CD4-positive, CD25-positive, alpha-beta regulatory T cell (primary cell): ENCODE results near the gene SAMHD1. TPM values are rescaled to one million over a fixed set of nuclear protein-coding genes. Genes with fewer than 3 reads are reported as not detected.
A peak's percentile ranks its signal among the peaks of the same experiment; 100 is the strongest.
"Not testable (repeated sequence)": the region's sequence is repeated elsewhere in the genome, so short reads cannot be mapped to it uniquely, and the experiment has no call there.

Experiments used
- ATAC-seq, 2 donors: fragments of 150-1000 bp; cut with Tn5 transposase; one replicate each; pipeline ENCODE4 v1.10.0; 2021; ENCODE audit warnings: low read depth in 2 of 2, moderate number of reproducible peaks in 2 of 2, moderate library complexity in 1 of 2
- DNase-seq, 3 donors: peaks; one replicate each; pipeline versions ENCODE4 v3.0.0 to v3.0.0-alpha.2; 2012 to 2022; ENCODE audit warnings: mixed read lengths in 1 of 3
- H3K27ac ChIP-seq: one replicate; pipeline ENCODE4 v1.7.0; 2013; ENCODE audit warnings: mild to moderate bottlenecking, low read length; ENCODE audit not compliant: insufficient read depth, poor library complexity, severe bottlenecking
- H3K27me3 ChIP-seq: one replicate; pipeline ENCODE4 v1.7.0; 2013; ENCODE audit warnings: low read length; ENCODE audit not compliant: control insufficient read depth, insufficient read depth
- H3K36me3 ChIP-seq: one replicate; pipeline ENCODE4 v1.7.0; 2013; ENCODE audit warnings: mild to moderate bottlenecking, low read length, moderate library complexity; ENCODE audit not compliant: control insufficient read depth, insufficient read depth
- H3K4me1 ChIP-seq: 2 replicates; pipeline ENCODE4 v1.7.0; 2013; ENCODE audit warnings: mild to moderate bottlenecking, low read length; ENCODE audit not compliant: insufficient read depth, control insufficient read depth, poor library complexity, severe bottlenecking
- H3K4me3 ChIP-seq: one replicate; pipeline ENCODE4 v1.7.0; 2013; ENCODE audit warnings: low read depth, mild to moderate bottlenecking, low read length, moderate library complexity
- H3K9me3 ChIP-seq, 2 experiments: 1 replicate in 1 of 2; 2 replicates in 1 of 2; pipeline ENCODE4 v1.7.0; 2013; ENCODE audit warnings: low read length in 2 of 2, mild to moderate bottlenecking in 1 of 2, moderate library complexity in 1 of 2; ENCODE audit not compliant: control insufficient read depth in 2 of 2
- H3K27ac Mint-ChIP-seq, 3 donors: one replicate each; pipeline ENCODE4 v1.8.0; 2020 to 2022; ENCODE audit warnings: mild to moderate bottlenecking in 3 of 3, mixed read lengths in 3 of 3, moderate library complexity in 2 of 3
- H3K27me3 Mint-ChIP-seq: one replicate; pipeline ENCODE4 v1.8.0; 2022; ENCODE audit warnings: mild to moderate bottlenecking, mixed read lengths
- H3K36me3 Mint-ChIP-seq: one replicate; pipeline ENCODE4 v1.8.0; 2020; ENCODE audit warnings: mixed read lengths
- H3K4me1 Mint-ChIP-seq, 4 donors: one replicate each; pipeline ENCODE4 v1.8.0; 2020 to 2022; ENCODE audit warnings: mixed read lengths in 4 of 4, mild to moderate bottlenecking in 1 of 4
- H3K4me3 Mint-ChIP-seq, 4 donors: one replicate each; pipeline ENCODE4 v1.8.0; 2020 to 2022; ENCODE audit warnings: mild to moderate bottlenecking in 4 of 4, mixed read lengths in 4 of 4, moderate library complexity in 3 of 4
- H3K9me3 Mint-ChIP-seq, 7 donors: one replicate each; pipeline ENCODE4 v1.8.0; 2020 to 2022; ENCODE audit warnings: mixed read lengths in 7 of 7, mild to moderate bottlenecking in 3 of 7, moderate library complexity in 2 of 7
- polyA plus RNA-seq, 4 donors: library from polyadenylated mRNA; unstranded; fragments of 300-500 nt; fragmentation: Illumina TruSeq; gene quantifications; one replicate each; pipeline ENCODE4 v1.2.3, GENCODE V29; 2021
- total RNA-seq: library from RNA; stranded (reverse); gene quantifications from one replicate; pipeline ENCODE4 v1.2.3, GENCODE V29; 2022

The SAMHD1 gene
- total and polyA plus RNA-seq, 5 donors from 2014 or later, result 327 to 723 (median 416) TPM

DNA sequence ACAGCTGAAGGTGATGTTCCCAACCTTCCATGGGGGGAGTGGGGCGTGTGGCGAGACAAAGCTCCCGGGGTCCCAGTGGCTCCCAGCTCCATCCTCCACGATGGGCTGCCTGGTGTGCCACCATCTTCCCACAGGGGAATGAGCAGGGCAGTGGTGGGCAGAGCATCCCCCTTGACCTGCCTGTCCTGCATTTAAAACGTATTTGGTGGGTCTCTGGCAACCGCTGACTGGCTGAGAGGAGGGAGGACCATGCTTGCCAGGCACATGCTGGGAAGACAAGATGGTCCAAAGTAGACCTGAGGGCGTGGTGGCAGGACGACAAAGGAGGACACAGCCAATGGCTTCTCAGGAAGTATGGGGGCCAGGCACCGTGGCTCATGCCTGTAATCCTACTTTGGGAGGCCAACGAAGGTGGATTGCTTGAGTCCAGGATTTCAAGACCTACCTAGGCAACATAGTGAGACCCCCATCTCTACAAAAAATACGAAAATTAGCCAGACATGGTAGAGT, 70.7 kb downstream of the SAMHD1 start:
- no peak overlapping the region for H3K27ac ChIP-seq
- ATAC-seq (no peak), DNase-seq (no peak)
- H3K36me3 Mint-ChIP-seq, result no peaks in the 10 kb centered on the region
- H3K4me1 Mint-ChIP-seq, result peaks cover 0 to 10% (median 5%) of the 10 kb centered on the region in 4 donors
- no peaks in the 10 kb centered on the region for H3K27me3 Mint-ChIP-seq
- H3K4me3 Mint-ChIP-seq, result no peak overlapping the region
- no peak overlapping the region for H3K4me3 ChIP-seq
- no peaks in the 10 kb centered on the region for H3K27me3 ChIP-seq
- H3K36me3 ChIP-seq, result no peaks in the 10 kb centered on the region
- H3K9me3 ChIP-seq, result no peaks in the 10 kb centered on the region
- no peak overlapping the region for H3K27ac Mint-ChIP-seq
- no peaks in the 10 kb centered on the region for H3K9me3 Mint-ChIP-seq
- H3K4me1 ChIP-seq, result no peaks in the 10 kb centered on the region

DNA sequence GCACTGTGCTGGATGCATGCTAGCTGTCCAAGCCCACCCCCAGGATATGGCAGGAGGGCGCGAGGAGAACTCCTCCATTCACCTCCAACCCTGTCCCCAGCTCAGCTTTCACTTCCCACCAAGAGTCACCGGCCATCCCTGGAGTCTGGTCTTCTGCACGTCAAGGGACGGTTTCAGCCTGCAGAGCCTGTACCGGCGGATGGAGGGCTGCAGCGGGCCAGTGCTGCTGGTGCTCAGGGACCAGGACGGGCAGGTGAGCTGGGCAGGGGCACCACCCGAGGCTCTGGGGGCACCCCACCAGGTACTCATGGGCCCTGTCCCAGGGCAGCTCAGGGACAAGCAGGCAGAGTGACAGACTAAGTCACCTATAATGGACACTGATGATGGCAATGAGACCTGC, 72.6 kb downstream of the SAMHD1 start:
- H3K4me1 ChIP-seq, result no peaks in the 10 kb centered on the region
- H3K4me3 Mint-ChIP-seq, result no peak overlapping the region
- H3K4me1 Mint-ChIP-seq, result peaks cover 0 to 5% (median 1%) of the 10 kb centered on the region in 4 donors
- DNase-seq (no peak), ATAC-seq (no peak)
- no peaks in the 10 kb centered on the region for H3K9me3 Mint-ChIP-seq
- no peak overlapping the region for H3K27ac ChIP-seq
- no peak overlapping the region for H3K27ac Mint-ChIP-seq
- no peaks in the 10 kb centered on the region for H3K27me3 ChIP-seq
- peaks cover 3% of the 10 kb centered on the region for H3K36me3 Mint-ChIP-seq
- H3K27me3 Mint-ChIP-seq, result no peaks in the 10 kb centered on the region
- no peaks in the 10 kb centered on the region for H3K36me3 ChIP-seq
- no peaks in the 10 kb centered on the region for H3K9me3 ChIP-seq
- no peak overlapping the region for H3K4me3 ChIP-seq

DNA sequence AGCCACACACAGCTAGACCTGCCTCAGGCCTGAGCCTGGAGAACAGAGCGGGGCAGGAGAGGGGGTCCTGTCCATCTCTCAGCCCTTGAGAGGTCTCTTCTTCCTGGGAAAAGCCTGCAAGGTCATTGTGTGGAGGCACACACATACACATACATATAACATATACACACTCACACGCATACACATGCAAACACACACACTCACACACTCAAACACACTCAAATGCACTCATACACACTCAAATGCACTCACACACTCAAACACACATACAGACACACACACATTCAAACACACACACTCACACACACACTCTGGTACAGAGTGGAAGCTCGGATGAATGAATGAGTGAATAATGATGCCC, 75.1 kb downstream of the SAMHD1 start:
- H3K4me1 ChIP-seq, result no peaks in the 10 kb centered on the region
- H3K36me3 ChIP-seq, result no peaks in the 10 kb centered on the region
- Mint-ChIP-seq H3K4me1 (no peaks in the 10 kb centered on the region), H3K27me3 (peaks cover 5% of the 10 kb centered on the region), H3K27ac (peak overlapping the region in 1 of 3 donors; percentile 63), H3K4me3 (no peak overlapping the region), H3K36me3 (peaks cover 3% of the 10 kb centered on the region), H3K9me3 (no peaks in the 10 kb centered on the region)
- no peak for ATAC-seq
- H3K4me3 ChIP-seq, result no peak overlapping the region
- no peak for DNase-seq
- H3K27me3 ChIP-seq, result no peaks in the 10 kb centered on the region
- H3K9me3 ChIP-seq, result no peaks in the 10 kb centered on the region
- no peak overlapping the region for H3K27ac ChIP-seq

DNA sequence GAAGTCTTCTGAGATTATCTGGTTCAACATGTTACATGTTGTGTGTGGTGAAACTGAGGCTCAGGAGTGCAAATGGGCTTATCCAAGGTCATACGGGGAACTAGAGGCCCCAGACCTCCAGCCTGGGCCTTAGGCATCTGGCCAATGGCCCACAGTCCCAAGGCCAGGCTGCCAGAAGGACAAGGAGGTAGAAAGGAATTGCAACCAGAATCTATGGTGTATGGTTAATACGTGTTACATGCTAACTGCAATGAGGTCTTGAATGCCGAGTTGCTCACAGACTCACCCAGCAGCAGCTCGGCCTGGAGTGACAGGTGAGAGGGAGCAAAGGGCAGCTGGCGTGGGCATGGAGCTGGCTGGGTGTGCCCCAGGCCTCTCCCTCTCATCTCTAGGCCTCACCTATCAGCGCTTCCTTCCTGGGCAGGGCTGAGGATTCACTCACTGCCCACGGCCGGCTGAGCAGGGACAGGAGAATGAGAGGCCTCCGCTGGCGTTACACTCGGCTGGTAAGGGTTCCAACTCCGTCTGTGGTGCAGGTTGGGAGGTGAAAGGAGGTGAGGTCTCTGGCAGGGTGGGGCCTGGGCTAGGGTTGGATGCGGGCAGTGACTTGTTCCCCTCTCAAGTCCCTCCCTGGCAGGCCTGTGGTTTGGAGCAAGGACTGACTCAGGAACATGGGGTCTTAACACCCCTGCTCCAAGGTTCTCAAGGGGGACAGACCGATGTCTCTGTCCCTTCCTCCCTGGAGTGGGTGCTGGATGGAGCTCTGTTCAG, 75.6 kb downstream of the SAMHD1 start, which contains the start of gene TLDC2:
TSS of gene TLDC2 (plus strand) at position 437 of the 771 bp plus-strand sequence. CDS start at position 474, 37 bp downstream.
- Histone ChIP-seq H3K27ac (no peak within 1 kb of the TSS), H3K27me3 (no peaks in the 10 kb centered on the region), H3K4me3 (no peak within 1 kb of the TSS), H3K36me3 (no peaks in the 10 kb centered on the region), H3K4me1 (no peaks in the 10 kb centered on the region), H3K9me3 (no peaks in the 10 kb centered on the region)
- Mint-ChIP-seq H3K27ac (peak within 1 kb of the TSS in 2 of 3 donors; percentile 42 to 63), H3K9me3 (no peaks in the 10 kb centered on the region), H3K4me1 (no peaks in the 10 kb centered on the region), H3K27me3 (peaks cover 5% of the 10 kb centered on the region), H3K36me3 (peaks cover 3% of the 10 kb centered on the region), H3K4me3 (no peak within 1 kb of the TSS)
- ATAC-seq (no peak), DNase-seq (no peak)

DNA sequence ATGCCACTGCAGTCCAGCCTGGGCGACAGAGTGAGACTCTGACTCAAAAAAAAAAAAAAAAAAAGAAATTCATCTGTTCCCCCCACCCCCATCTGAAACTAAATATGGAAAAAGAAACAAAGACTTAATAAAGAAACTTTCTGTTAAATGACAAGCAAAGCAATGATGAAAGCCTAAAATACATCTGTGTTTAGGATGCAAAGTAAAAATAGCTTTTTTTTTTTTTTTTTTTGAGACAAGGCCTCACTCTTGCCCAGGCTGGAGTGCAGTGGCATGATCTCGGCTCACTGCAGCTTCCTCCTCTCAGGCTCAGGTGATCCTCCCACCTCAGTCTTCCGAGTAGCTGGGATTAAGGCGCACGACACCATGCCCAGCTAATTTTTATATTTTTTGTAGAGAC, 76.4 kb downstream of the SAMHD1 start:
- H3K27me3 ChIP-seq, H3K4me3 Mint-ChIP-seq, H3K4me3 ChIP-seq, H3K4me1 ChIP-seq, H3K27ac ChIP-seq, H3K9me3 Mint-ChIP-seq, H3K36me3 Mint-ChIP-seq, H3K9me3 ChIP-seq, H3K4me1 Mint-ChIP-seq, DNase-seq, H3K36me3 ChIP-seq, H3K27ac Mint-ChIP-seq, H3K27me3 Mint-ChIP-seq, ATAC-seq: not testable (repeated sequence)

DNA sequence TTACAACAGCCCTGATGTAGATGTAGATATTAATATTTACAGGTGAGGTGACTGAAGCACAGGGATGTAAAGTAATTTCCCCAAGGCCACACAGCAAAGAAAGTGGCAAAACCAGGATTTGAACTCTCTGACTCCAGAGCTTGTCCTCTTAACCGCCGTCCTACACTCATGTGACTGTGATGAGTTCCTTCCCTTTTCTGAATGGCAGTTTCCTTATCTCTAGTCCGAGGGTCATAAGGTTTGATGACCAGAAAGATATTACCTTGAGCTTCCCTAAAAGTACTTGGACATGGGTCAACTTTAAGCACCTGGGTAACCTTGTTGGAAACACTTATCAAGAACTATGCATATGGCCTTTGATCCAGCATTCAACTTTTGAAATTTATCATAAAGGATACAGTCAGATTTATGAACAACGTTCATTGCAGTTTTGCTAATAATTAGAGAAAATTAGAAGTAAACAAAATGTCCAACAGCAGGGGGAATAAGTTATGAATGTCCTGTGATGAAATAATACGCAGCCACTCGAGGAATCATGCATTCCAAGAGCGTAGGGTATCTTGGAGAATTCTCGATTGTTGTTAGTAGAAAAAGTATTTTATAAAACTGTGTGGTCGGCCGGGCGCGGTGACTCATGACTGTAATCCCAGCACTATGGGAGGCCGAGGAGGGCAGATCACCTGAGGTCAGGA, 77.9 kb downstream of the SAMHD1 start:
- Histone ChIP-seq H3K4me3 (no peak overlapping the region), H3K4me1 (no peaks in the 10 kb centered on the region), H3K9me3 (no peaks in the 10 kb centered on the region), H3K36me3 (no peaks in the 10 kb centered on the region), H3K27me3 (no peaks in the 10 kb centered on the region), H3K27ac (no peak overlapping the region)
- DNase-seq (no peak), ATAC-seq (no peak)
- Mint-ChIP-seq H3K27me3 (peaks cover 8% of the 10 kb centered on the region), H3K9me3 (peaks cover 0 to 4% (median 0%) of the 10 kb centered on the region in 7 donors), H3K4me3 (no peak overlapping the region), H3K27ac (no peak overlapping the region), H3K4me1 (peaks cover 0 to 3% (median 0%) of the 10 kb centered on the region in 4 donors), H3K36me3 (peaks cover 3% of the 10 kb centered on the region)

DNA sequence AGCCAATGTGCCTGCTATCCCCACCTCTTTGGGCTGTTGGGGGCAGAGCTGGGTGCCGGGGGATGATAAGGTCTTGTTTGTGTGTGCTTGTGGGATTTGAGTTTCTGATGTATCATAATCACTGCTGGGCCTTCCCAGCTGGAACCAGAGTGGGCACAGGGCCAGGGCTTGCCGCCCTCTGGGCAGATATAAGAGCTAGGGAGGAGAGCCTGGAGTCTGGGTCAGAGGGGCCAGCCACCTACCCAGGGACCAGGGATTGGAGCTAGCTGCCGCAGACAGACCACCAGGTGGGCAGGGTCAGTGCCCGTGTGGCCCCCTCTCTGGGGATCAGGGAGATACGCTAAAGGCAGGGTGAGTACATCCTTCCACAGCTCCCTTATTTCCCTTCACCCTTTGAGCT, 78.7 kb downstream of the SAMHD1 start:
- Mint-ChIP-seq H3K27me3 (peaks cover 12% of the 10 kb centered on the region), H3K4me1 (peaks cover 0 to 3% (median 0%) of the 10 kb centered on the region in 4 donors), H3K4me3 (no peak overlapping the region), H3K36me3 (peaks cover 3% of the 10 kb centered on the region), H3K27ac (no peak overlapping the region), H3K9me3 (peaks cover 0 to 4% (median 0%) of the 10 kb centered on the region in 7 donors)
- Histone ChIP-seq H3K9me3 (no peaks in the 10 kb centered on the region), H3K36me3 (no peaks in the 10 kb centered on the region), H3K27me3 (no peaks in the 10 kb centered on the region), H3K4me3 (no peak overlapping the region), H3K4me1 (no peaks in the 10 kb centered on the region), H3K27ac (no peak overlapping the region)
- ATAC-seq (no peak), DNase-seq (no peak)
